Neural progenitor cell (in vitro differentiated cells): Measurements from ENCODE around the gene DGLUCY. TPM values are rescaled to one million over a fixed set of nuclear protein-coding genes. Genes with fewer than 3 reads are reported as not detected.

Experiments used
- DNase-seq: peaks from one replicate; pipeline ENCODE4 v3.0.0-alpha.2; 2016; ENCODE audit warnings: low spot score
- H2AFZ ChIP-seq: fragments of 200-600 bp; sonication (generic); replicated peaks from 2 replicates; pipeline ENCODE4 v1.6.1; 2016; ENCODE audit warnings: antibody characterized with exemption
- H3F3A ChIP-seq: fragments of 200-600 bp; sonication (generic); 2 replicates; pipeline ENCODE4 v1.6.1; 2016; ENCODE audit warnings: antibody characterized with exemption, low read depth
- H3K27ac ChIP-seq: fragments of 200-600 bp; sonication (generic); 2 replicates; pipeline ENCODE4 v1.5.1; 2016; ENCODE audit warnings: mild to moderate bottlenecking
- H3K27me3 ChIP-seq: fragments of 200-600 bp; sonication (generic); 2 replicates; pipeline ENCODE4 v1.6.1; 2016; ENCODE audit warnings: mild to moderate bottlenecking, moderate library complexity
- H3K36me3 ChIP-seq: fragments of 200-600 bp; sonication (generic); 2 replicates; pipeline ENCODE4 v1.5.1; 2016
- H3K4me1 ChIP-seq: fragments of 200-600 bp; sonication (generic); 2 replicates; pipeline ENCODE4 v1.6.1; 2016; ENCODE audit warnings: mixed run types
- H3K4me2 ChIP-seq: fragments of 200-600 bp; sonication (generic); 2 replicates; pipeline ENCODE4 v1.6.1; 2016
- H3K4me3 ChIP-seq: fragments of 200-600 bp; sonication (generic); 2 replicates; pipeline ENCODE4 v1.5.1; 2016
- H3K79me2 ChIP-seq: fragments of 200-600 bp; sonication (generic); 2 replicates; pipeline ENCODE4 v1.6.1; 2016; ENCODE audit warnings: low read depth
- H3K9ac ChIP-seq: fragments of 200-600 bp; sonication (generic); 2 replicates; pipeline ENCODE4 v1.6.1; 2016
- H3K9me3 ChIP-seq: fragments of 200-600 bp; sonication (generic); 2 replicates; pipeline ENCODE4 v1.5.1; 2016; ENCODE audit warnings: low read depth
- H4K20me1 ChIP-seq: fragments of 200-600 bp; sonication (generic); 2 replicates; pipeline ENCODE4 v1.6.1; 2016; ENCODE audit warnings: low read depth
- H3K27ac Mint-ChIP-seq: 3 replicates; pipeline ENCODE4 v1.8.0; 2021; ENCODE audit warnings: mixed read lengths
- H3K27me3 Mint-ChIP-seq: 2 replicates; pipeline ENCODE4 v1.8.0; 2022; ENCODE audit warnings: low read depth, mild to moderate bottlenecking, inconsistent platforms, moderate library complexity, mixed read lengths; ENCODE audit not compliant: insufficient read depth
- H3K36me3 Mint-ChIP-seq: 3 replicates; pipeline ENCODE4 v1.8.0; 2021; ENCODE audit warnings: mixed read lengths
- H3K4me1 Mint-ChIP-seq: 3 replicates; pipeline ENCODE4 v1.8.0; 2021; ENCODE audit warnings: mixed read lengths
- H3K4me3 Mint-ChIP-seq: 3 replicates; pipeline ENCODE4 v1.8.0; 2021; ENCODE audit warnings: mild to moderate bottlenecking, moderate library complexity, mixed read lengths
- H3K9me3 Mint-ChIP-seq: 3 replicates; pipeline ENCODE4 v1.8.0; 2020; ENCODE audit warnings: mixed read lengths
- EZH2 ChIP-seq: fragments of 200-600 bp; sonication (generic); IDR thresholded peaks from 2 replicates; pipeline ENCODE4 v1.6.1; 2017; ENCODE audit warnings: antibody characterized with exemption, mild to moderate bottlenecking, moderate library complexity
- EZH2phosphoT487 ChIP-seq: fragments of 200-600 bp; sonication (generic); IDR thresholded peaks from 2 replicates; pipeline ENCODE4 v1.6.1; 2017; ENCODE audit warnings: antibody characterized with exemption
- total RNA-seq: library from RNA; depleted of rRNA; stranded (reverse); fragments of >200 nt; gene quantifications from 2 replicates; pipeline ENCODE4 v1.2.3, GENCODE V29; 2015; ENCODE audit warnings: low replicate concordance
- TF ChIP-seq, protein P1 (sequence below): fragments of 200-600 bp; sonication (generic); IDR thresholded peaks from 2 replicates; pipeline ENCODE4 v1.5.1; 2017; ENCODE audit warnings: antibody characterized with exemption, mild to moderate bottlenecking

DGLUCY gene
- total RNA-seq, 1 donor from 2014 or later = 17.0 TPM

DNA sequence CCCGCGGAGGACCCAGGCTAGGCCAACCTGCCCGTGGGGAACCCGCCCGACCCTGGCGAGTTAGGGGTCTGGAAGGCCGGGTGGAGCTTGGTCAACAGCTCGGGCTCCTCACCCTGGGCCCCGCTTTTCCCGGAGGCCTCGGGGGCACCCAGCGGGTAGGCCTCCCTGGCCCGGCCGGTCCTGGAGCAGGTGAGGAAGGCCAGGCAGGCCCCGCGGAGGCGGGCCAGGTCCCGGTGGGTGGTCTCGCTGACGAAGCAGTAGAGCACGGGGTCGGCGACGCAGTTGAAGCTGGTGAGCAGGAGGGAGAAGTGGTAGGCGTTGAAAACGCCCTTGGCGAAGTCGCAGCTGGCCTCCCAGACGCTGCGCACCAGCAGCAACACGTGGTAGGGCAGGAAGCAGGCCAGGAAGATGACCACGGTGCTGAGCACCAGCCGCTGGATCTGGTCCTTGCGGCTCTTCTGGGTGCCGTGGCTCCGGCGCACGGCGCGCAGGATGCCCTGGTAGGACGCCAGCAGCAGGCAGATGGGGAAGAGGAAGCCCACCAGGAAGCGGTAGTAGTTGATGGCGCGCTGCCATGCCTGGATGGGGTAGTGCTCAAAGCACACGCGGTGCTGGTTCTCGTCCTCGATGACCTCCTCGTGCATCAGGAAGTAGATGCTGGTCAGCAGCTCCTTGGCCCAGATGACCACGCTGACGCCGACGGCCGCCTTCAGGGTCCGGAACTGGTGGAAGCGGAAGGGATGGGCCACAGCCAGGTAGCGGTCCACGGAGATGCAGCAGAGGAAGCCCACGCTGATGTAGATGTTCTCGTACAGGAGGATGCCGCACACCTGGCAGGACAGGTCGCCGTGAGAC, 120.3 kb downstream of the DGLUCY start:
- Histone ChIP-seq H3K9me3 (no peaks in the 10 kb centered on the region), H3K36me3 (no peaks in the 10 kb centered on the region), H2AFZ (no peak overlapping the region), H3K4me1 (no peaks in the 10 kb centered on the region), H3K4me2 (no peak overlapping the region), H3K27me3 (no peaks in the 10 kb centered on the region), H3K9ac (no peak overlapping the region), H4K20me1 (no peaks in the 10 kb centered on the region), H3K79me2 (no peaks in the 10 kb centered on the region), H3K4me3 (no peak overlapping the region), H3F3A (no peaks in the 10 kb centered on the region), H3K27ac (no peak overlapping the region)
- Mint-ChIP-seq H3K9me3 (peaks cover 16% of the 10 kb centered on the region), H3K4me1 (peaks cover 4% of the 10 kb centered on the region), H3K27me3 (no peaks in the 10 kb centered on the region), H3K4me3 (no peak overlapping the region), H3K36me3 (peaks cover 14% of the 10 kb centered on the region), H3K27ac (no peak overlapping the region)
- TF ChIP-seq EZH2 (no peak), EZH2phosphoT487 (no peak)
- TF ChIP-seq, protein P1, sequence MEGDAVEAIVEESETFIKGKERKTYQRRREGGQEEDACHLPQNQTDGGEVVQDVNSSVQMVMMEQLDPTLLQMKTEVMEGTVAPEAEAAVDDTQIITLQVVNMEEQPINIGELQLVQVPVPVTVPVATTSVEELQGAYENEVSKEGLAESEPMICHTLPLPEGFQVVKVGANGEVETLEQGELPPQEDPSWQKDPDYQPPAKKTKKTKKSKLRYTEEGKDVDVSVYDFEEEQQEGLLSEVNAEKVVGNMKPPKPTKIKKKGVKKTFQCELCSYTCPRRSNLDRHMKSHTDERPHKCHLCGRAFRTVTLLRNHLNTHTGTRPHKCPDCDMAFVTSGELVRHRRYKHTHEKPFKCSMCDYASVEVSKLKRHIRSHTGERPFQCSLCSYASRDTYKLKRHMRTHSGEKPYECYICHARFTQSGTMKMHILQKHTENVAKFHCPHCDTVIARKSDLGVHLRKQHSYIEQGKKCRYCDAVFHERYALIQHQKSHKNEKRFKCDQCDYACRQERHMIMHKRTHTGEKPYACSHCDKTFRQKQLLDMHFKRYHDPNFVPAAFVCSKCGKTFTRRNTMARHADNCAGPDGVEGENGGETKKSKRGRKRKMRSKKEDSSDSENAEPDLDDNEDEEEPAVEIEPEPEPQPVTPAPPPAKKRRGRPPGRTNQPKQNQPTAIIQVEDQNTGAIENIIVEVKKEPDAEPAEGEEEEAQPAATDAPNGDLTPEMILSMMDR = no peak
- DNase-seq = no peak

GRCh38 chr14:91234791-91235114, 120.9 kb downstream of the DGLUCY start:
- no peak overlapping the region for H3K27ac Mint-ChIP-seq
- no peak overlapping the region for H3K4me3 Mint-ChIP-seq
- no peak overlapping the region for H3K4me3 ChIP-seq
- peaks cover 4% of the 10 kb centered on the region for H3K4me1 Mint-ChIP-seq
- H3K27me3 ChIP-seq = no peaks in the 10 kb centered on the region
- H3F3A ChIP-seq = no peaks in the 10 kb centered on the region
- H3K27me3 Mint-ChIP-seq = no peaks in the 10 kb centered on the region
- H3K36me3 Mint-ChIP-seq = peaks cover 10% of the 10 kb centered on the region
- no peak overlapping the region for H2AFZ ChIP-seq
- no peaks in the 10 kb centered on the region for H4K20me1 ChIP-seq
- no peak overlapping the region for H3K27ac ChIP-seq
- no peaks in the 10 kb centered on the region for H3K4me1 ChIP-seq
- no peaks in the 10 kb centered on the region for H3K9me3 ChIP-seq
- no peaks in the 10 kb centered on the region for H3K79me2 ChIP-seq
- TF ChIP-seq EZH2 (no peak), EZH2phosphoT487 (no peak)
- TF ChIP-seq, protein P1 = no peak
- H3K9ac ChIP-seq = no peak overlapping the region
- H3K9me3 Mint-ChIP-seq = peaks cover 20% of the 10 kb centered on the region
- no peak overlapping the region for H3K4me2 ChIP-seq
- DNase-seq = no peak
- H3K36me3 ChIP-seq = no peaks in the 10 kb centered on the region

GRCh38 chr14:91235841-91236240, 122.0 kb downstream of the DGLUCY start:
- Histone ChIP-seq H3K4me1 (no peaks in the 10 kb centered on the region), H3K36me3 (no peaks in the 10 kb centered on the region), H2AFZ (no peak overlapping the region), H4K20me1 (no peaks in the 10 kb centered on the region), H3K9me3 (no peaks in the 10 kb centered on the region), H3K27me3 (no peaks in the 10 kb centered on the region), H3K4me2 (no peak overlapping the region), H3K27ac (no peak overlapping the region), H3K4me3 (no peak overlapping the region), H3K79me2 (no peaks in the 10 kb centered on the region), H3F3A (no peaks in the 10 kb centered on the region), H3K9ac (no peak overlapping the region)
- Mint-ChIP-seq H3K27ac (peak overlapping the region; percentile 29), H3K27me3 (peaks cover 3% of the 10 kb centered on the region), H3K36me3 (peaks cover 3% of the 10 kb centered on the region), H3K4me1 (peaks cover 4% of the 10 kb centered on the region), H3K9me3 (peaks cover 19% of the 10 kb centered on the region), H3K4me3 (no peak overlapping the region)
- no peak for DNase-seq
- TF ChIP-seq EZH2phosphoT487 = no peak
- TF ChIP-seq, protein P1 = no peak
- no peak for TF ChIP-seq EZH2
